ENCODE measurements around the gene PLXNA2. TPM values are rescaled to one million over a fixed set of nuclear protein-coding genes. Genes with fewer than 3 reads are reported as not detected.

PLXNA2 gene
- polyA plus RNA-seq, 1 of the 3 experiments (the other 2 are of a cell fraction): 8.5 TPM

DNA sequence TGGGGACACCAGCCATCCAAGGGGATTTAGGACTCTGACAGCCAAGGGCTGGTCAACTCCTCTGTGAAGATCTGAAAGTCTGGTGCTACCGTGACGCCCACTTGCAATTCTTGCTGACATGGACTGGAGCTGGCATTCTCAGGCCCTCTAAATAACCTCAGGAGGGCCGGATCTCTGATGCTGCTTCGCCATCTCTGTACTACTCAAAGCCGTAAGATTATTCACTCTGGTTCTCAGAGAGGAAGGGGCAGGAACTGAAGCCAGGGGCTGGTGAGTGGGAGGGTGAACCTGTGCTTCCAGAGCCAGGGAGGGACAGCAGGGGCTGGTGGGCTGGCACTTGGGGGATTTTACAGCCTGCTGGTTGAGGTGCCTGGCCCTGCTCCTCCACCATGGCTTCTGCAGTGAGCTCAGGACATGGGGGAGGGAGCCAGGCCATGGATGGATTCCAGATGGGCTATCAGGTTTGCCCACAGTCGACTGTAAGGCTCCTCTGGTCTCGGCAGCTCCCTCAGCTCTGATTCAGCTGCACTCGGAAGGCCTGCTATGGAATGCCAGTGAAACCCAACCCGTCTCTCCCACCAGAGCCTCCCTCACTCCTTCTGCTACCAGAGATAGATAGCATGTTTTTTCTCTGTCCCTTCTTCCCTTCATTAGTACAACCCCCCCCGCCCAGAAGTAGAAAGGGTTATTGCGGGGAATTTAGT, 84.5 kb downstream of the PLXNA2 start (continued):
- TF ChIP-seq EP300 (IDR thresholded peaks at IDR 0.05; ENCODE audit: borderline replicate concordance in 1 of 2, low read depth in 1 of 2, low read length in 1 of 2) (peak; percentile 30 to 83; a peak in 2 of 4 replicates), FOSL2 (IDR thresholded peaks at IDR 0.05; ENCODE audit: borderline replicate concordance, low read depth) (peak; percentile 45; the same call in 1 of the 2 replicates), RXRA (IDR thresholded peaks at IDR 0.05; ENCODE audit: borderline replicate concordance, low read depth) (peak; percentile 64; the same call in 1 of the 2 replicates), POLR2AphosphoS5 (IDR thresholded peaks at IDR 0.05; ENCODE audit: low read depth, low read length) (peak; percentile 56; the same call in 1 of the 2 replicates), NFIC (IDR thresholded peaks at IDR 0.05; ENCODE audit: borderline replicate concordance) (peak; percentile 78), TCF12 (IDR thresholded peaks at IDR 0.05) (peak; percentile 95), CHD2 (IDR thresholded peaks at IDR 0.05; ENCODE audit: low read length, partially characterized antibody) (peak; percentile 73), GATA2 (CRISPR knock-in tag; IDR thresholded peaks at IDR 0.05) (no peak), SIN3A (IDR thresholded peaks at IDR 0.05; ENCODE audit: borderline replicate concordance, low read depth, low read length) (peak; percentile 82; the same call in 1 of the 2 replicates), MXI1 (IDR thresholded peaks at IDR 0.05; ENCODE audit: low read depth, low read length) (0 out of 2 replicates have a peak, but pooled peaks have one; percentile 5), RCOR1 (IDR thresholded peaks at IDR 0.05; ENCODE audit: low read length) (peak; percentile 55; the same call in 1 of the 2 replicates), EZH2phosphoT487 (IDR thresholded peaks at IDR 0.05; ENCODE audit: borderline replicate concordance, low read depth) (no peak), NRF1 (IDR thresholded peaks at IDR 0.05; ENCODE audit: low read depth, low read length) (no peak), FOXJ3 (CRISPR knock-in tag; IDR thresholded peaks at IDR 0.05) (no peak), TAF1 (IDR thresholded peaks at IDR 0.05; ENCODE audit: borderline replicate concordance, low read depth, low read length) (peak; percentile 52; the same call in 1 of the 2 replicates)
- TF ChIP-seq, protein P1, sequence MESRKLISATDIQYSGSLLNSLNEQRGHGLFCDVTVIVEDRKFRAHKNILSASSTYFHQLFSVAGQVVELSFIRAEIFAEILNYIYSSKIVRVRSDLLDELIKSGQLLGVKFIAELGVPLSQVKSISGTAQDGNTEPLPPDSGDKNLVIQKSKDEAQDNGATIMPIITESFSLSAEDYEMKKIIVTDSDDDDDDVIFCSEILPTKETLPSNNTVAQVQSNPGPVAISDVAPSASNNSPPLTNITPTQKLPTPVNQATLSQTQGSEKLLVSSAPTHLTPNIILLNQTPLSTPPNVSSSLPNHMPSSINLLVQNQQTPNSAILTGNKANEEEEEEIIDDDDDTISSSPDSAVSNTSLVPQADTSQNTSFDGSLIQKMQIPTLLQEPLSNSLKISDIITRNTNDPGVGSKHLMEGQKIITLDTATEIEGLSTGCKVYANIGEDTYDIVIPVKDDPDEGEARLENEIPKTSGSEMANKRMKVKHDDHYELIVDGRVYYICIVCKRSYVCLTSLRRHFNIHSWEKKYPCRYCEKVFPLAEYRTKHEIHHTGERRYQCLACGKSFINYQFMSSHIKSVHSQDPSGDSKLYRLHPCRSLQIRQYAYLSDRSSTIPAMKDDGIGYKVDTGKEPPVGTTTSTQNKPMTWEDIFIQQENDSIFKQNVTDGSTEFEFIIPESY (IDR thresholded peaks at IDR 0.05; ENCODE audit: borderline replicate concordance, low read depth): 0 out of 2 replicates have a peak, but pooled peaks have one; percentile 57
- TF ChIP-seq, protein P2, sequence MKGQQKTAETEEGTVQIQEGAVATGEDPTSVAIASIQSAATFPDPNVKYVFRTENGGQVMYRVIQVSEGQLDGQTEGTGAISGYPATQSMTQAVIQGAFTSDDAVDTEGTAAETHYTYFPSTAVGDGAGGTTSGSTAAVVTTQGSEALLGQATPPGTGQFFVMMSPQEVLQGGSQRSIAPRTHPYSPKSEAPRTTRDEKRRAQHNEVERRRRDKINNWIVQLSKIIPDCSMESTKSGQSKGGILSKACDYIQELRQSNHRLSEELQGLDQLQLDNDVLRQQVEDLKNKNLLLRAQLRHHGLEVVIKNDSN (IDR thresholded peaks at IDR 0.05; ENCODE audit: borderline replicate concordance, low read depth): no peak
- TF ChIP-seq, protein P3, sequence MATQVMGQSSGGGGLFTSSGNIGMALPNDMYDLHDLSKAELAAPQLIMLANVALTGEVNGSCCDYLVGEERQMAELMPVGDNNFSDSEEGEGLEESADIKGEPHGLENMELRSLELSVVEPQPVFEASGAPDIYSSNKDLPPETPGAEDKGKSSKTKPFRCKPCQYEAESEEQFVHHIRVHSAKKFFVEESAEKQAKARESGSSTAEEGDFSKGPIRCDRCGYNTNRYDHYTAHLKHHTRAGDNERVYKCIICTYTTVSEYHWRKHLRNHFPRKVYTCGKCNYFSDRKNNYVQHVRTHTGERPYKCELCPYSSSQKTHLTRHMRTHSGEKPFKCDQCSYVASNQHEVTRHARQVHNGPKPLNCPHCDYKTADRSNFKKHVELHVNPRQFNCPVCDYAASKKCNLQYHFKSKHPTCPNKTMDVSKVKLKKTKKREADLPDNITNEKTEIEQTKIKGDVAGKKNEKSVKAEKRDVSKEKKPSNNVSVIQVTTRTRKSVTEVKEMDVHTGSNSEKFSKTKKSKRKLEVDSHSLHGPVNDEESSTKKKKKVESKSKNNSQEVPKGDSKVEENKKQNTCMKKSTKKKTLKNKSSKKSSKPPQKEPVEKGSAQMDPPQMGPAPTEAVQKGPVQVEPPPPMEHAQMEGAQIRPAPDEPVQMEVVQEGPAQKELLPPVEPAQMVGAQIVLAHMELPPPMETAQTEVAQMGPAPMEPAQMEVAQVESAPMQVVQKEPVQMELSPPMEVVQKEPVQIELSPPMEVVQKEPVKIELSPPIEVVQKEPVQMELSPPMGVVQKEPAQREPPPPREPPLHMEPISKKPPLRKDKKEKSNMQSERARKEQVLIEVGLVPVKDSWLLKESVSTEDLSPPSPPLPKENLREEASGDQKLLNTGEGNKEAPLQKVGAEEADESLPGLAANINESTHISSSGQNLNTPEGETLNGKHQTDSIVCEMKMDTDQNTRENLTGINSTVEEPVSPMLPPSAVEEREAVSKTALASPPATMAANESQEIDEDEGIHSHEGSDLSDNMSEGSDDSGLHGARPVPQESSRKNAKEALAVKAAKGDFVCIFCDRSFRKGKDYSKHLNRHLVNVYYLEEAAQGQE (IDR thresholded peaks at IDR 0.05; ENCODE audit: low read depth, low read length): no peak

All from SK-N-SH (cell line).